Measurements from ENCODE around the gene MLH3. TPM values are rescaled to one million over a fixed set of nuclear protein-coding genes. Genes with fewer than 3 reads are reported as not detected.

The MLH3 gene
- total RNA-seq, 1 donor from 2014 or later: 33.4 TPM

GRCh38 chr14:75060420-75060819 is 9.2 kb upstream of the MLH3 start:
- no peaks in the 10 kb centered on the region for H3K9me3 ChIP-seq
- DNase-seq (no peak), ATAC-seq (no peak)
- TF ChIP-seq, protein P1, sequence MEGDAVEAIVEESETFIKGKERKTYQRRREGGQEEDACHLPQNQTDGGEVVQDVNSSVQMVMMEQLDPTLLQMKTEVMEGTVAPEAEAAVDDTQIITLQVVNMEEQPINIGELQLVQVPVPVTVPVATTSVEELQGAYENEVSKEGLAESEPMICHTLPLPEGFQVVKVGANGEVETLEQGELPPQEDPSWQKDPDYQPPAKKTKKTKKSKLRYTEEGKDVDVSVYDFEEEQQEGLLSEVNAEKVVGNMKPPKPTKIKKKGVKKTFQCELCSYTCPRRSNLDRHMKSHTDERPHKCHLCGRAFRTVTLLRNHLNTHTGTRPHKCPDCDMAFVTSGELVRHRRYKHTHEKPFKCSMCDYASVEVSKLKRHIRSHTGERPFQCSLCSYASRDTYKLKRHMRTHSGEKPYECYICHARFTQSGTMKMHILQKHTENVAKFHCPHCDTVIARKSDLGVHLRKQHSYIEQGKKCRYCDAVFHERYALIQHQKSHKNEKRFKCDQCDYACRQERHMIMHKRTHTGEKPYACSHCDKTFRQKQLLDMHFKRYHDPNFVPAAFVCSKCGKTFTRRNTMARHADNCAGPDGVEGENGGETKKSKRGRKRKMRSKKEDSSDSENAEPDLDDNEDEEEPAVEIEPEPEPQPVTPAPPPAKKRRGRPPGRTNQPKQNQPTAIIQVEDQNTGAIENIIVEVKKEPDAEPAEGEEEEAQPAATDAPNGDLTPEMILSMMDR (IDR thresholded peaks at IDR 0.05): no peak
- no peak overlapping the region for H3K27ac ChIP-seq
- no peaks in the 10 kb centered on the region for H3K27me3 ChIP-seq
- H3K36me3 ChIP-seq: no peaks in the 10 kb centered on the region
- H3K4me1 ChIP-seq: peaks cover 16% of the 10 kb centered on the region
- no peak overlapping the region for H3K4me3 ChIP-seq
- intact Hi-C loops (cut with DNase I): no loop called here

DNA sequence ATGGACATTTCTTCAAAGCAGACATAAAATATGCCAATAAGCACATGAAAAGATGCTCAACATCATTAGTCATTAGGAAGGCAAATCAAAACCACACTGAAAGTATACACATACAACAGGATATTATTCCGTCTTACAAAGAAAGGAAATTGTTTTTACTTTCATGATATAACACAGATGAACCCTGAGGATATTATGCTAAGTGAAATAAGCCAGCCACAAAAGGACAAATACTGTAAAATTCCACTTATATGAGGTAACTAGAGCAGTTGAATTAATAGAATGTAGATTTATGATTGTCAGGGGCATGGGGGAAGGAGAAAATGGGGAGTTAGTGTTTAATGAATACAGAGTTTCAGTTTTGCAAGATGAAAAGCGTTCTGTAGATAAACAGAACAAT is 8.4 kb upstream of the MLH3 start:
- no peaks in the 10 kb centered on the region for H3K27me3 ChIP-seq
- intact Hi-C loops (cut with DNase I): no loop called here
- TF ChIP-seq, protein P1 (IDR thresholded peaks at IDR 0.05): no peak

GRCh38 chr14:75054421-75054820 is 3.2 kb upstream of the MLH3 start:
- Histone ChIP-seq H3K27ac (no peak overlapping the region), H3K4me3 (no peak overlapping the region), H3K36me3 (no peaks in the 10 kb centered on the region), H3K4me1 (peaks cover 12% of the 10 kb centered on the region), H3K27me3 (no peaks in the 10 kb centered on the region), H3K9me3 (no peaks in the 10 kb centered on the region)
- intact Hi-C loops (cut with DNase I): no loop called here
- ATAC-seq (no peak), DNase-seq (no peak)
- TF ChIP-seq, protein P1 (IDR thresholded peaks at IDR 0.05): no peak

More for the DNA sequence above, 8.4 kb upstream of the MLH3 start:
- Histone ChIP-seq H3K4me3 (no peak overlapping the region), H3K36me3 (no peaks in the 10 kb centered on the region), H3K27ac (no peak overlapping the region), H3K9me3 (no peaks in the 10 kb centered on the region), H3K4me1 (peaks cover 15% of the 10 kb centered on the region)
- ATAC-seq: no peak
- DNase-seq: no peak

GRCh38 chr14:75053396-75054291 is 2.4 kb upstream of the MLH3 start:
- DNase-seq (no peak), ATAC-seq (no peak)
- H3K4me3 ChIP-seq: no peak overlapping the region
- TF ChIP-seq, protein P1 (IDR thresholded peaks at IDR 0.05): no peak
- no peak overlapping the region for H3K27ac ChIP-seq
- peaks cover 13% of the 10 kb centered on the region for H3K4me1 ChIP-seq
- no peaks in the 10 kb centered on the region for H3K9me3 ChIP-seq
- intact Hi-C loops (cut with DNase I): no loop called here
- no peaks in the 10 kb centered on the region for H3K36me3 ChIP-seq
- H3K27me3 ChIP-seq: no peaks in the 10 kb centered on the region

DNA sequence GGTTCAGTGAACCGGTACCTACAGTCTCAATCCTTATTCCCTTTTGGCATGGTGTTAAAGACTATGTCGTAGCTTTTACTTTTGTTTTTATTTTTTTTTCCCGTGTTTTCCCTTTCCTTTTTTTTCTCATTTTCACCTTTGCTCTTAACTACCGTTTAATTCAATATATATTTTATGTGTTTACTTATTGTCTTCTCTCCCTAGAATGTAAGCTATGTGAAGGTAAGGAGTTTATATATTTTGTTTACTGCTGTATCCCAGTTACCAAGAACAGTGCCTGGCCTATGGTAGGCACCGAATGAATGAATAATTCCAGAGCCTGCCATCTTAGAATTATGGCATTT is 261 bp upstream of the MLH3 start:
- Histone ChIP-seq H3K27me3 (no peaks in the 10 kb centered on the region), H3K4me1 (peaks cover 13% of the 10 kb centered on the region), H3K36me3 (no peaks in the 10 kb centered on the region), H3K9me3 (no peaks in the 10 kb centered on the region), H3K27ac (peak overlapping the region; percentile 93), H3K4me3 (peak overlapping the region; percentile 70)
- ATAC-seq (no peak), DNase-seq (no peak)
- TF ChIP-seq, protein P1 (IDR thresholded peaks at IDR 0.05): no peak
- intact Hi-C loops (cut with DNase I): no loop called here

Data from upper lobe of right lung (tissue), 1 donor.